ENCODE data around the gene LYG2. TPM values are rescaled to one million over a fixed set of nuclear protein-coding genes. Genes with fewer than 3 reads are reported as not detected.

The LYG2 gene
- total and polyA plus RNA-seq, 2 of the 8 experiments (the other 6 are each of a cell fraction or from before 2014, with no cell fraction given), result not detected

- TF ChIP-seq, protein P1, sequence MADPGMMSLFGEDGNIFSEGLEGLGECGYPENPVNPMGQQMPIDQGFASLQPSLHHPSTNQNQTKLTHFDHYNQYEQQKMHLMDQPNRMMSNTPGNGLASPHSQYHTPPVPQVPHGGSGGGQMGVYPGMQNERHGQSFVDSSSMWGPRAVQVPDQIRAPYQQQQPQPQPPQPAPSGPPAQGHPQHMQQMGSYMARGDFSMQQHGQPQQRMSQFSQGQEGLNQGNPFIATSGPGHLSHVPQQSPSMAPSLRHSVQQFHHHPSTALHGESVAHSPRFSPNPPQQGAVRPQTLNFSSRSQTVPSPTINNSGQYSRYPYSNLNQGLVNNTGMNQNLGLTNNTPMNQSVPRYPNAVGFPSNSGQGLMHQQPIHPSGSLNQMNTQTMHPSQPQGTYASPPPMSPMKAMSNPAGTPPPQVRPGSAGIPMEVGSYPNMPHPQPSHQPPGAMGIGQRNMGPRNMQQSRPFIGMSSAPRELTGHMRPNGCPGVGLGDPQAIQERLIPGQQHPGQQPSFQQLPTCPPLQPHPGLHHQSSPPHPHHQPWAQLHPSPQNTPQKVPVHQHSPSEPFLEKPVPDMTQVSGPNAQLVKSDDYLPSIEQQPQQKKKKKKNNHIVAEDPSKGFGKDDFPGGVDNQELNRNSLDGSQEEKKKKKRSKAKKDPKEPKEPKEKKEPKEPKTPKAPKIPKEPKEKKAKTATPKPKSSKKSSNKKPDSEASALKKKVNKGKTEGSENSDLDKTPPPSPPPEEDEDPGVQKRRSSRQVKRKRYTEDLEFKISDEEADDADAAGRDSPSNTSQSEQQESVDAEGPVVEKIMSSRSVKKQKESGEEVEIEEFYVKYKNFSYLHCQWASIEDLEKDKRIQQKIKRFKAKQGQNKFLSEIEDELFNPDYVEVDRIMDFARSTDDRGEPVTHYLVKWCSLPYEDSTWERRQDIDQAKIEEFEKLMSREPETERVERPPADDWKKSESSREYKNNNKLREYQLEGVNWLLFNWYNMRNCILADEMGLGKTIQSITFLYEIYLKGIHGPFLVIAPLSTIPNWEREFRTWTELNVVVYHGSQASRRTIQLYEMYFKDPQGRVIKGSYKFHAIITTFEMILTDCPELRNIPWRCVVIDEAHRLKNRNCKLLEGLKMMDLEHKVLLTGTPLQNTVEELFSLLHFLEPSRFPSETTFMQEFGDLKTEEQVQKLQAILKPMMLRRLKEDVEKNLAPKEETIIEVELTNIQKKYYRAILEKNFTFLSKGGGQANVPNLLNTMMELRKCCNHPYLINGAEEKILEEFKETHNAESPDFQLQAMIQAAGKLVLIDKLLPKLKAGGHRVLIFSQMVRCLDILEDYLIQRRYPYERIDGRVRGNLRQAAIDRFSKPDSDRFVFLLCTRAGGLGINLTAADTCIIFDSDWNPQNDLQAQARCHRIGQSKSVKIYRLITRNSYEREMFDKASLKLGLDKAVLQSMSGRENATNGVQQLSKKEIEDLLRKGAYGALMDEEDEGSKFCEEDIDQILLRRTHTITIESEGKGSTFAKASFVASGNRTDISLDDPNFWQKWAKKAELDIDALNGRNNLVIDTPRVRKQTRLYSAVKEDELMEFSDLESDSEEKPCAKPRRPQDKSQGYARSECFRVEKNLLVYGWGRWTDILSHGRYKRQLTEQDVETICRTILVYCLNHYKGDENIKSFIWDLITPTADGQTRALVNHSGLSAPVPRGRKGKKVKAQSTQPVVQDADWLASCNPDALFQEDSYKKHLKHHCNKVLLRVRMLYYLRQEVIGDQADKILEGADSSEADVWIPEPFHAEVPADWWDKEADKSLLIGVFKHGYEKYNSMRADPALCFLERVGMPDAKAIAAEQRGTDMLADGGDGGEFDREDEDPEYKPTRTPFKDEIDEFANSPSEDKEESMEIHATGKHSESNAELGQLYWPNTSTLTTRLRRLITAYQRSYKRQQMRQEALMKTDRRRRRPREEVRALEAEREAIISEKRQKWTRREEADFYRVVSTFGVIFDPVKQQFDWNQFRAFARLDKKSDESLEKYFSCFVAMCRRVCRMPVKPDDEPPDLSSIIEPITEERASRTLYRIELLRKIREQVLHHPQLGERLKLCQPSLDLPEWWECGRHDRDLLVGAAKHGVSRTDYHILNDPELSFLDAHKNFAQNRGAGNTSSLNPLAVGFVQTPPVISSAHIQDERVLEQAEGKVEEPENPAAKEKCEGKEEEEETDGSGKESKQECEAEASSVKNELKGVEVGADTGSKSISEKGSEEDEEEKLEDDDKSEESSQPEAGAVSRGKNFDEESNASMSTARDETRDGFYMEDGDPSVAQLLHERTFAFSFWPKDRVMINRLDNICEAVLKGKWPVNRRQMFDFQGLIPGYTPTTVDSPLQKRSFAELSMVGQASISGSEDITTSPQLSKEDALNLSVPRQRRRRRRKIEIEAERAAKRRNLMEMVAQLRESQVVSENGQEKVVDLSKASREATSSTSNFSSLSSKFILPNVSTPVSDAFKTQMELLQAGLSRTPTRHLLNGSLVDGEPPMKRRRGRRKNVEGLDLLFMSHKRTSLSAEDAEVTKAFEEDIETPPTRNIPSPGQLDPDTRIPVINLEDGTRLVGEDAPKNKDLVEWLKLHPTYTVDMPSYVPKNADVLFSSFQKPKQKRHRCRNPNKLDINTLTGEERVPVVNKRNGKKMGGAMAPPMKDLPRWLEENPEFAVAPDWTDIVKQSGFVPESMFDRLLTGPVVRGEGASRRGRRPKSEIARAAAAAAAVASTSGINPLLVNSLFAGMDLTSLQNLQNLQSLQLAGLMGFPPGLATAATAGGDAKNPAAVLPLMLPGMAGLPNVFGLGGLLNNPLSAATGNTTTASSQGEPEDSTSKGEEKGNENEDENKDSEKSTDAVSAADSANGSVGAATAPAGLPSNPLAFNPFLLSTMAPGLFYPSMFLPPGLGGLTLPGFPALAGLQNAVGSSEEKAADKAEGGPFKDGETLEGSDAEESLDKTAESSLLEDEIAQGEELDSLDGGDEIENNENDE (IDR thresholded peaks at IDR 0.05; ENCODE audit: insufficient replicate concordance, low read length), result no peak
- no peak for TF ChIP-seq KDM4A (IDR thresholded peaks at IDR 0.05; ENCODE audit: low read depth, low read length, severe bottlenecking)
Observed at GRCh38 chr2:99216096-99216495, 39.4 kb downstream of the LYG2 start (continued).

Data from H1 (cell line).